Stomach (tissue), 8 donors: ENCODE measurements around the gene MSL3B.
A peak's percentile ranks its signal among the peaks of the same experiment; 100 is the strongest.

Experiments
- DNase-seq, 2 donors: peaks; one replicate each; pipeline versions ENCODE4 v3.0.0 to v3.0.0-alpha.2; 2013 to 2019
- H3K27ac ChIP-seq, 5 donors: fragments of 200-600 bp in 4 of 5; sonication (generic) in 4 of 5; one replicate each; pipeline ENCODE4 v1.5.1; 2013 to 2019; ENCODE audit warnings: mild to moderate bottlenecking in 1 of 5, moderate library complexity in 1 of 5
- H3K27me3 ChIP-seq, 3 donors: fragments of 200-600 bp; sonication (generic); one replicate each; pipeline ENCODE4 v1.5.1; 2017 to 2019; ENCODE audit warnings: mixed run types in 1 of 3
- H3K36me3 ChIP-seq, 4 donors: fragments of 200-600 bp; sonication (generic); 1 replicate in 3 of 4; 2 replicates in 1 of 4; pipeline ENCODE4 v1.5.1; 2016 to 2019
- H3K4me1 ChIP-seq, 4 donors: fragments of 200-600 bp; sonication (generic); one replicate each; pipeline ENCODE4 v1.5.1; 2016 to 2019
- H3K4me3 ChIP-seq, 4 donors: fragments of 200-600 bp; sonication (generic) in 3 of 4; one replicate each; pipeline ENCODE4 v1.5.1; 2016 to 2019; ENCODE audit warnings: mild to moderate bottlenecking in 1 of 4
- H3K9me3 ChIP-seq, 4 donors: fragments of 200-600 bp; sonication (generic); one replicate each; pipeline ENCODE4 v1.5.1; 2016 to 2019
- CTCF ChIP-seq, 7 experiments: fragments of 450-650 bp in 4 of 7; fragments of 200-600 bp in 3 of 7; sonication (generic) in 3 of 7; IDR thresholded peaks; one replicate each; pipeline ENCODE4 v1.5.1; 2016 to 2019; ENCODE audit warnings: antibody characterized with exemption in 7 of 7, control low read depth in 2 of 7, mild to moderate bottlenecking in 1 of 7
- EP300 ChIP-seq: sonication (generic); formaldehyde crosslinking; IDR thresholded peaks from one replicate; pipeline ENCODE4 v1.6.1; 2017; ENCODE audit warnings: antibody characterized with exemption
- POLR2A ChIP-seq, 4 donors: fragments of 450-650 bp; IDR thresholded peaks; one replicate each; pipeline ENCODE4 v1.6.1; 2016; ENCODE audit warnings: antibody characterized with exemption in 4 of 4, control low read depth in 2 of 4, mild to moderate bottlenecking in 1 of 4, moderate library complexity in 1 of 4
- POLR2AphosphoS5 ChIP-seq, 3 donors: sonication (generic); formaldehyde crosslinking; IDR thresholded peaks; one replicate each; pipeline ENCODE4 v1.6.1; 2016; ENCODE audit warnings: antibody characterized with exemption in 3 of 3
- WGBS, 5 donors: extraction: QIAGEN DNeasy Blood & Tissue Kit in 3 of 5; methylation state at CpG; one replicate each; pipeline versions ENCODE4 v1.1.5 to v1.1.7; 2013 to 2018; 5-methylcytosine and 5-hydroxymethylcytosine counted together
- intact Hi-C: fragments of 100-400 bp; cut with DNase I; formaldehyde crosslinking; loops from one replicate; pipeline ENCODE4 v1.15.1; 2023; ENCODE audit warnings: low total_unique reads
- donor health status: healthy with polysubstance abuse.
- donor health status: Bipolar disorder and iron deficiency.
- donor health status: healthy.

The MSL3B gene

GRCh38 chr2:233862261-233862768 lies 5.9 kb downstream of the MSL3B start:
- 67 to 85% (median 74%) methylated on average over 4 of the region's 4 CpGs for WGBS, 5 donors
- Histone ChIP-seq H3K36me3 (no peaks in the 10 kb centered on the region), H3K4me1 (peaks cover 0 to 4% (median under 1%) of the 10 kb centered on the region in 4 donors), H3K27ac (no peak overlapping the region), H3K9me3 (peaks cover 0 to 7% (median 0%) of the 10 kb centered on the region in 4 donors), H3K4me3 (no peak overlapping the region), H3K27me3 (no peaks in the 10 kb centered on the region)
- no peak for TF ChIP-seq EP300
- no peak for TF ChIP-seq POLR2A (IDR thresholded peaks at IDR 0.05)
- no peak for TF ChIP-seq POLR2AphosphoS5 (IDR thresholded peaks at IDR 0.05)
- no peak for TF ChIP-seq CTCF (IDR thresholded peaks at IDR 0.05)
- no peak for DNase-seq
- intact Hi-C loops = no loop called here

- DNase-seq = no peak
- Histone ChIP-seq H3K36me3 (no peaks in the 10 kb centered on the region), H3K9me3 (no peaks in the 10 kb centered on the region), H3K4me1 (peaks cover 8 to 21% (median 12%) of the 10 kb centered on the region in 4 donors), H3K27ac (no peak overlapping the region), H3K4me3 (no peak overlapping the region), H3K27me3 (peaks cover 0 to 7% (median 4%) of the 10 kb centered on the region in 3 donors)
- no peak for TF ChIP-seq CTCF (IDR thresholded peaks at IDR 0.05)
- no peak for TF ChIP-seq POLR2AphosphoS5 (IDR thresholded peaks at IDR 0.05)
- no peak for TF ChIP-seq EP300
- TF ChIP-seq POLR2A (IDR thresholded peaks at IDR 0.05) = no peak
- WGBS, 5 donors = 83 to 95% (median 91%) methylated on average over 4 of the region's 4 CpGs
- intact Hi-C loops = no loop called here
Observed at GRCh38 chr2:233858331-233858730, 9.9 kb downstream of the MSL3B start.

- peaks cover 8 to 28% (median 16%) of the 10 kb centered on the region in 4 donors for H3K4me1 ChIP-seq
- WGBS, 5 donors = 23 to 34% (median 29%) methylated on average over 9 of the region's 9 CpGs
- H3K4me3 ChIP-seq = no peak overlapping the region
- intact Hi-C loops = no loop called here
- no peak overlapping the region for H3K27ac ChIP-seq
- TF ChIP-seq EP300 (no peak), CTCF (IDR thresholded peaks at IDR 0.05) (peak in 5 of 7 experiments; percentile 25 to 71 (median 31)), POLR2A (IDR thresholded peaks at IDR 0.05) (no peak)
- no peaks in the 10 kb centered on the region for H3K9me3 ChIP-seq
- DNase-seq = peak; percentile 60 to 72
- no peaks in the 10 kb centered on the region for H3K36me3 ChIP-seq
- peaks cover 0 to 7% (median 4%) of the 10 kb centered on the region in 3 donors for H3K27me3 ChIP-seq
Observed at GRCh38 chr2:233857511-233858141, 10.6 kb downstream of the MSL3B start.

GRCh38 chr2:233856184-233856583 lies 12.0 kb downstream of the MSL3B start:
- H3K27ac ChIP-seq = no peak overlapping the region
- no peaks in the 10 kb centered on the region for H3K9me3 ChIP-seq
- 91 to 92% (median 92%) methylated on average over 5 of the region's 5 CpGs for WGBS, 5 donors
- no peak overlapping the region for H3K4me3 ChIP-seq
- H3K36me3 ChIP-seq = no peaks in the 10 kb centered on the region
- peaks cover 8 to 36% (median 16%) of the 10 kb centered on the region in 4 donors for H3K4me1 ChIP-seq
- DNase-seq = no peak
- H3K27me3 ChIP-seq = peaks cover 0 to 13% (median 4%) of the 10 kb centered on the region in 3 donors
- intact Hi-C loops = no loop called here
- TF ChIP-seq POLR2AphosphoS5 (IDR thresholded peaks at IDR 0.05) (no peak), EP300 (no peak), POLR2A (IDR thresholded peaks at IDR 0.05) (no peak), CTCF (IDR thresholded peaks at IDR 0.05) (no peak)
